Measurements from ENCODE around the gene DCAF17.

Gene DCAF17

GRCh38 chr2:171434013-171434989 is at the start of gene DCAF17:
Gene DCAF17 (plus strand): TSS chr2:171434226. CDS start chr2:171434578, 352 bp downstream.
- Histone ChIP-seq H3K4me3 (ENCODE audit: low read depth in 1 of 5, low read length in 5 of 5) (peak within 1 kb of the TSS; percentile 80 to 97 (median 84)), H3K27ac (ENCODE audit: low read depth, low read length) (peak within 1 kb of the TSS; percentile 87), H3K4me1 (ENCODE audit: control insufficient read depth in 5 of 5, insufficient read depth in 5 of 5, low read length in 5 of 5) (peaks cover 4 to 22% (median 15%) of the 10 kb centered on the region in 5 donors), H3K9ac (ENCODE audit: low read length in 5 of 5) (peak within 1 kb of the TSS; percentile 26 to 96 (median 94)), H3K36me3 (ENCODE audit: control insufficient read depth in 5 of 5, insufficient read depth in 5 of 5, low read length in 5 of 5) (peaks cover 3 to 13% (median 9%) of the 10 kb centered on the region in 5 donors), H3K9me3 (ENCODE audit: control insufficient read depth in 5 of 5, low read length in 5 of 5) (no peaks in the 10 kb centered on the region), H3K27me3 (ENCODE audit: control insufficient read depth in 5 of 5, insufficient read depth in 4 of 5, low read length in 5 of 5) (no peaks in the 10 kb centered on the region)

- H3K4me3 ChIP-seq (ENCODE audit: low read depth in 1 of 5, low read length in 5 of 5): no peak overlapping the region
- no peaks in the 10 kb centered on the region for H3K27me3 ChIP-seq (ENCODE audit: control insufficient read depth in 5 of 5, insufficient read depth in 4 of 5, low read length in 5 of 5)
- no peak overlapping the region for H3K27ac ChIP-seq (ENCODE audit: low read depth, low read length)
- peaks cover 0 to under 1% (median 0%) of the 10 kb centered on the region in 5 donors for H3K9me3 ChIP-seq (ENCODE audit: control insufficient read depth in 5 of 5, low read length in 5 of 5)
- no peaks in the 10 kb centered on the region for H3K36me3 ChIP-seq (ENCODE audit: control insufficient read depth in 5 of 5, insufficient read depth in 5 of 5, low read length in 5 of 5)
- no peak overlapping the region for H3K9ac ChIP-seq (ENCODE audit: low read length in 5 of 5)
- peaks cover 0 to 10% (median 5%) of the 10 kb centered on the region in 5 donors for H3K4me1 ChIP-seq (ENCODE audit: control insufficient read depth in 5 of 5, insufficient read depth in 5 of 5, low read length in 5 of 5)
Observed at GRCh38 chr2:171386627-171387026, 47.4 kb upstream of the DCAF17 start.

GRCh38 chr2:171387052-171387451 is 47.0 kb upstream of the DCAF17 start:
- Histone ChIP-seq H3K9ac (ENCODE audit: low read length in 5 of 5) (no peak overlapping the region), H3K27ac (ENCODE audit: low read depth, low read length) (no peak overlapping the region), H3K36me3 (ENCODE audit: control insufficient read depth in 5 of 5, insufficient read depth in 5 of 5, low read length in 5 of 5) (no peaks in the 10 kb centered on the region), H3K4me1 (ENCODE audit: control insufficient read depth in 5 of 5, insufficient read depth in 5 of 5, low read length in 5 of 5) (peaks cover 0 to 10% (median 5%) of the 10 kb centered on the region in 5 donors), H3K27me3 (ENCODE audit: control insufficient read depth in 5 of 5, insufficient read depth in 4 of 5, low read length in 5 of 5) (no peaks in the 10 kb centered on the region), H3K4me3 (ENCODE audit: low read depth in 1 of 5, low read length in 5 of 5) (no peak overlapping the region), H3K9me3 (ENCODE audit: control insufficient read depth in 5 of 5, low read length in 5 of 5) (no peaks in the 10 kb centered on the region)

GRCh38 chr2:171389325-171389724 is 44.7 kb upstream of the DCAF17 start:
- H3K36me3 ChIP-seq (ENCODE audit: control insufficient read depth in 5 of 5, insufficient read depth in 5 of 5, low read length in 5 of 5): no peaks in the 10 kb centered on the region
- no peak overlapping the region for H3K9ac ChIP-seq (ENCODE audit: low read length in 5 of 5)
- H3K27me3 ChIP-seq (ENCODE audit: control insufficient read depth in 5 of 5, insufficient read depth in 4 of 5, low read length in 5 of 5): no peaks in the 10 kb centered on the region
- no peaks in the 10 kb centered on the region for H3K9me3 ChIP-seq (ENCODE audit: control insufficient read depth in 5 of 5, low read length in 5 of 5)
- no peak overlapping the region for H3K4me3 ChIP-seq (ENCODE audit: low read depth in 1 of 5, low read length in 5 of 5)
- no peak overlapping the region for H3K27ac ChIP-seq (ENCODE audit: low read depth, low read length)
- peaks cover 0 to 10% (median 5%) of the 10 kb centered on the region in 5 donors for H3K4me1 ChIP-seq (ENCODE audit: control insufficient read depth in 5 of 5, insufficient read depth in 5 of 5, low read length in 5 of 5)

- Histone ChIP-seq H3K4me3 (ENCODE audit: low read depth in 1 of 5, low read length in 5 of 5) (no peak overlapping the region), H3K9me3 (ENCODE audit: control insufficient read depth in 5 of 5, low read length in 5 of 5) (no peaks in the 10 kb centered on the region), H3K36me3 (ENCODE audit: control insufficient read depth in 5 of 5, insufficient read depth in 5 of 5, low read length in 5 of 5) (no peaks in the 10 kb centered on the region), H3K9ac (ENCODE audit: low read length in 5 of 5) (no peak overlapping the region), H3K4me1 (ENCODE audit: control insufficient read depth in 5 of 5, insufficient read depth in 5 of 5, low read length in 5 of 5) (peaks cover 0 to 10% (median 5%) of the 10 kb centered on the region in 5 donors), H3K27me3 (ENCODE audit: control insufficient read depth in 5 of 5, insufficient read depth in 4 of 5, low read length in 5 of 5) (no peaks in the 10 kb centered on the region), H3K27ac (ENCODE audit: low read depth, low read length) (no peak overlapping the region)
Observed at GRCh38 chr2:171389780-171390179, 44.2 kb upstream of the DCAF17 start.

- Histone ChIP-seq H3K9ac (ENCODE audit: low read length in 5 of 5) (no peak overlapping the region), H3K36me3 (ENCODE audit: control insufficient read depth in 5 of 5, insufficient read depth in 5 of 5, low read length in 5 of 5) (no peaks in the 10 kb centered on the region), H3K27me3 (ENCODE audit: control insufficient read depth in 5 of 5, insufficient read depth in 4 of 5, low read length in 5 of 5) (no peaks in the 10 kb centered on the region), H3K27ac (ENCODE audit: low read depth, low read length) (no peak overlapping the region), H3K9me3 (ENCODE audit: control insufficient read depth in 5 of 5, low read length in 5 of 5) (no peaks in the 10 kb centered on the region), H3K4me3 (ENCODE audit: low read depth in 1 of 5, low read length in 5 of 5) (no peak overlapping the region), H3K4me1 (ENCODE audit: control insufficient read depth in 5 of 5, insufficient read depth in 5 of 5, low read length in 5 of 5) (peaks cover 0 to 10% (median 5%) of the 10 kb centered on the region in 5 donors)
Observed at GRCh38 chr2:171390941-171391516, 43.0 kb upstream of the DCAF17 start.

- Histone ChIP-seq H3K4me1 (ENCODE audit: control insufficient read depth in 5 of 5, insufficient read depth in 5 of 5, low read length in 5 of 5) (peaks cover 0 to 10% (median 5%) of the 10 kb centered on the region in 5 donors), H3K36me3 (ENCODE audit: control insufficient read depth in 5 of 5, insufficient read depth in 5 of 5, low read length in 5 of 5) (no peaks in the 10 kb centered on the region), H3K9ac (ENCODE audit: low read length in 5 of 5) (no peak overlapping the region), H3K27ac (ENCODE audit: low read depth, low read length) (no peak overlapping the region), H3K27me3 (ENCODE audit: control insufficient read depth in 5 of 5, insufficient read depth in 4 of 5, low read length in 5 of 5) (no peaks in the 10 kb centered on the region), H3K9me3 (ENCODE audit: control insufficient read depth in 5 of 5, low read length in 5 of 5) (no peaks in the 10 kb centered on the region), H3K4me3 (ENCODE audit: low read depth in 1 of 5, low read length in 5 of 5) (no peak overlapping the region)
Observed at GRCh38 chr2:171391532-171391931, 42.5 kb upstream of the DCAF17 start.

- Histone ChIP-seq H3K9ac (ENCODE audit: low read length in 5 of 5) (no peak overlapping the region), H3K27me3 (ENCODE audit: control insufficient read depth in 5 of 5, insufficient read depth in 4 of 5, low read length in 5 of 5) (no peaks in the 10 kb centered on the region), H3K27ac (ENCODE audit: low read depth, low read length) (no peak overlapping the region), H3K4me3 (ENCODE audit: low read depth in 1 of 5, low read length in 5 of 5) (no peak overlapping the region), H3K4me1 (ENCODE audit: control insufficient read depth in 5 of 5, insufficient read depth in 5 of 5, low read length in 5 of 5) (peaks cover 0 to 5% (median under 1%) of the 10 kb centered on the region in 5 donors), H3K9me3 (ENCODE audit: control insufficient read depth in 5 of 5, low read length in 5 of 5) (no peaks in the 10 kb centered on the region), H3K36me3 (ENCODE audit: control insufficient read depth in 5 of 5, insufficient read depth in 5 of 5, low read length in 5 of 5) (no peaks in the 10 kb centered on the region)
Observed at GRCh38 chr2:171393487-171393886, 40.5 kb upstream of the DCAF17 start.

GRCh38 chr2:171394164-171394740 is 39.8 kb upstream of the DCAF17 start:
- no peak overlapping the region for H3K9ac ChIP-seq (ENCODE audit: low read length in 5 of 5)
- H3K36me3 ChIP-seq (ENCODE audit: control insufficient read depth in 5 of 5, insufficient read depth in 5 of 5, low read length in 5 of 5): no peaks in the 10 kb centered on the region
- H3K27me3 ChIP-seq (ENCODE audit: control insufficient read depth in 5 of 5, insufficient read depth in 4 of 5, low read length in 5 of 5): no peaks in the 10 kb centered on the region
- H3K27ac ChIP-seq (ENCODE audit: low read depth, low read length): no peak overlapping the region
- no peak overlapping the region for H3K4me3 ChIP-seq (ENCODE audit: low read depth in 1 of 5, low read length in 5 of 5)
- H3K4me1 ChIP-seq (ENCODE audit: control insufficient read depth in 5 of 5, insufficient read depth in 5 of 5, low read length in 5 of 5): no peaks in the 10 kb centered on the region
- no peaks in the 10 kb centered on the region for H3K9me3 ChIP-seq (ENCODE audit: control insufficient read depth in 5 of 5, low read length in 5 of 5)

- H3K9me3 ChIP-seq (ENCODE audit: control insufficient read depth in 5 of 5, low read length in 5 of 5): peaks cover 0 to 8% (median 0%) of the 10 kb centered on the region in 5 donors
- H3K9ac ChIP-seq (ENCODE audit: low read length in 5 of 5): no peak overlapping the region
- H3K36me3 ChIP-seq (ENCODE audit: control insufficient read depth in 5 of 5, insufficient read depth in 5 of 5, low read length in 5 of 5): no peaks in the 10 kb centered on the region
- no peak overlapping the region for H3K27ac ChIP-seq (ENCODE audit: low read depth, low read length)
- no peak overlapping the region for H3K4me3 ChIP-seq (ENCODE audit: low read depth in 1 of 5, low read length in 5 of 5)
- H3K4me1 ChIP-seq (ENCODE audit: control insufficient read depth in 5 of 5, insufficient read depth in 5 of 5, low read length in 5 of 5): no peaks in the 10 kb centered on the region
- H3K27me3 ChIP-seq (ENCODE audit: control insufficient read depth in 5 of 5, insufficient read depth in 4 of 5, low read length in 5 of 5): no peaks in the 10 kb centered on the region
Observed at GRCh38 chr2:171399292-171399691, 34.7 kb upstream of the DCAF17 start.
